Fibroblast of the aortic adventitia (primary cell): ENCODE data around the gene THRB. TPM values are rescaled to one million over a fixed set of nuclear protein-coding genes. Genes with fewer than 3 reads are reported as not detected.

Source experiments
- DNase-seq: peaks from one replicate; pipeline ENCODE4 v3.0.0-alpha.2; 2010; ENCODE audit warnings: low read depth
- H3K4me3 ChIP-seq: 2 replicates; pipeline ENCODE4 v1.5.1; 2011; ENCODE audit warnings: low read depth, mild to moderate bottlenecking, control low read depth, low read length, moderate library complexity
- CTCF ChIP-seq: IDR thresholded peaks from 2 replicates; pipeline ENCODE4 v1.5.1; 2011; ENCODE audit warnings: mild to moderate bottlenecking, low read length, control low read depth, inconsistent platforms; ENCODE audit not compliant: insufficient read depth
- total RNA-seq: library from RNA; depleted of rRNA; stranded (reverse); fragments of >200 nt; gene quantifications from 2 replicates; pipeline ENCODE4 v1.2.3, GENCODE V29; 2012; ENCODE audit warnings: low replicate concordance

Gene THRB
- total RNA-seq, 1 donor = 4.7 TPM

DNA sequence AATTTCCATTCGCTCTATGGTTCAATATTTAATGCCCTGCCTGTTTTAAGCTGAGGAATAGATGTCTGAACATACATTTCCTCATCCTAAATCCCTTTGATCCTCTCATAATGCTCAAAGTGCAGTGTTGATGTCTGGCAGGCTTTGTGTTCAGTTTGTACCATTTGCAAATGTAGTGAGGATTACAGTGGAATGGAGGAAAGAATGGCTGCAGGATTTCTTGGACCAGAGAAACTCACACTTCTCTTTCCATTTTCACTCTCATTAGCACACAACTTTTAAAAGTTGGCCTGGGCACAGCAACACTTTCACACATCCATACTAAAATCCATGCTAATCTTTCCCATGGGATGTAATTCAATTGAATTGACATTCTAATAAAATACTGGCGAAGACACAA, 28.6 kb upstream of the THRB start:
- no peak for TF ChIP-seq CTCF
- no peak overlapping the region for H3K4me3 ChIP-seq
- no peak for DNase-seq

DNA sequence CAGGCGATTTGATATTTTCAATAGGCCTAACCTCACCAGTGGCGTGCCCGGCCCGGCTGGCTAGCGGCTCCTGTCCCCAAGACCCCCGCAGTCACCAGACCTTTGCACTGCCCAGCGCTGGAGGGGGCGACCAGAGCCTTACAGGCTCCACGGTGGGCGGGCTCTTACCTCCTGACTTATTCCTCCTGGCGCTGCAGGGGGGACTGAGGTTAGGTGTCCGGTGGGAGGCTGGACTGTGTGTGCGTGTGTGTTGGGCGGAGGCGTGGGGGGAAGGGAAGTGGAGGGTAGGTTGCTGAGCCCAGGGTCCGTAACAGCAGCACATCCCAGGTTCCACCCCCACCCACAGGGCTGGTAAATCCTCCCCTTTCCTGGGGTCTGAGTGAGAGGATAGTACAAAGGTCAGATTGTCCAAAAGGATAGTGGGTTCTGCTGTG, 27.5 kb upstream of the THRB start:
- no peak for TF ChIP-seq CTCF
- no peak for DNase-seq
- peak overlapping the region; percentile 62 for H3K4me3 ChIP-seq

DNA sequence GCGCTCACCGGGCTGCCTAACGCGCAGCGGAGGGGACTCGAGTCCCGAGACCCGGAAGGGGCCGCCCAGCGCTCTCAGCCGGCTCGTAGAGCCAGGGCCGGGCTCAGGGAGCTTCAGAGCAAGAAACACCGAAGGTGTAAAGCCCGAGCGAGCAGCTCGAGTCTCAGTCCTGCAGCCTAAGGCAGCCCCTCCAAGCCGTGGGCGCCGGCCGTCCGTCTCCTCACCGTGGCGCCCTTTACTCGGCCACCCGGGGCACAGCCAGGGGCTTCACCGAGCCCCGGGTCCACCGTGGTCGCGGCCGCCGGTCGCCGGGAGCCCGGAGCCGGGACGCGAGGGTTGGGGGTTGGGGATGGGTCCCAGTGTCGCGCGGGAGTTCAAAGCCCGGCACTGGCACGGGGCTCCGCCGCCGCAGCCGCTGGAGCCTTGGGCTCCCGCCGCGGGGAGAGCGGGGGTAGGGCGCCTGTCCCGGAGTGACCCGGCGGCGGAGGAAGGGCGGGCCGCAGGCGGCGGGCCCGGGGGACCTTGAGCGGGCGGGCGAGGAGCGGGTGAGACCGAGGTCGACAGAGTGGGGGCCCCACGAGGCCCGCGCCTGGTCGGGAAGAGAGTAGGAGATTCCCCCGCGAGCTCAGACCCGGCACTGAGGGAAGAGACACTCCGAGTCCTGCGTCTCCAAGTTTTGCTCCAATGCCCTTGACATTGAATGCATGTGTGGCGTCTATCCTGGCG, 26.9 kb upstream of the THRB start:
- H3K4me3 ChIP-seq = peak overlapping the region; percentile 62
- no peak for TF ChIP-seq CTCF
- peak; percentile 25 for DNase-seq

DNA sequence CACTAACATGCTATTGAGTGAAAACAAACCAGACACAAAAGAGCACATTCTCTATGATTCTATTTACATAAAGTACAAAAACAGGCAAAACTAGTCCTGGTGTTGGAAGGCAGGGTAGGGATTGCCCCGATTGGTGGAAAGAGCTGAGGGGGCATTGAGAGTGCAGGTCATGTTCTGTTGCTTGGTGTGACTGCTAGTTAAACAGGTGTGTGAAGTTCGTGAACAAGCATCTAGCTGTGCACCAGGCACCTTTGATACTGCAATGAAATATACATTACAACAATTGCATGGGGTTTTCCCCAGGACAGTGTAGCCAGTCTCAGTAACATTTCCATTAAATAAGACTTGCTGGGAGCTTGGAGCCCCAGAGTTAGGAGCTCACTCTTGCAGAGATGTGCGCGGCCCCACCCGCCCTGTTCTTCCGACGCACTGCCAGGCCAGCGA, 26.3 kb upstream of the THRB start:
- peak overlapping the region; percentile 62 for H3K4me3 ChIP-seq
- DNase-seq = no peak
- no peak for TF ChIP-seq CTCF

DNA sequence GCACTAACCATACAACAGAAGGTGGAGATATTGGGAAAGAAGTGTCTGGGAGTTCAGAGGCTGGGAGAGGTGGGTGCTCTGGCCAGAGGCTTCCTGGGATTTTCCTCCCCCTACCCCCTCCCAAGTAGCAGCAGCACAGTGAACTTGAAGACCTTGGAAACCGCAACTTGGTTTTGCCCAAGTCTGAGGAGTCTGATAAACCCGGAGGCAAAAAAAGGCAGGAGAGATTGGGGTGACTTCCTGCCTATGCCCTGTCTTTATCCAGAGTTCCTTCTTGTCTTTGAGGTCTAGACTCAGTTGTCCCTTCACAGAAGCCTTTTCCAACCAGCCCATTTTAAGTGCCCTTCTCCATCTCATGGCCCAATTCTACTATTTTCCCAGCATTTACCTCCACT, 25.4 kb upstream of the THRB start:
- H3K4me3 ChIP-seq = no peak overlapping the region
- DNase-seq = no peak
- no peak for TF ChIP-seq CTCF

- TF ChIP-seq CTCF = no peak
- no peak overlapping the region for H3K4me3 ChIP-seq
- no peak for DNase-seq
Measured at GRCh38 chr3:24519368-24520100, 24.9 kb upstream of the THRB start.

DNA sequence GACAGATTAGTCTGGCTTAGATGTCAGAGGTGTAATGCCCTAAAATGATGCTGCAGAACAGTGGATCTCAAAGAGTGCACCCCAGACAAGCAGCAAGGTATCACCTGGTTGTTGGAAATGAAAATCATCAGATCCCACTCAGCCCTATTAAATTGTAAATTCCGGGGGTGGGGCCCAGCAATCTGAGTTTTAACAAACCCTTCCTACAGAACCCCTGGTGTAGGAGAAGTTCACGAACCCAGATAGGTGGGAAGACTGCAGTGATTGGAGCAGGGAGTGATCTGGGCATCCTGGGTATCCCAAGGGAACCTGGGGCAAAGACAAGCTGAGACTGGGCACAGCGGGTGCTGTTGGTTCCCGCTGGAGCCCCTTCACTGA, 24.3 kb upstream of the THRB start:
- TF ChIP-seq CTCF = no peak
- no peak overlapping the region for H3K4me3 ChIP-seq
- no peak for DNase-seq
